ENCODE data around the gene ANKEF1.
"Not testable (repeated sequence)": the region's sequence is repeated elsewhere in the genome, so short reads cannot be mapped to it uniquely, and the experiment has no call there.

- not testable (repeated sequence) for TF ChIP-seq CTCF (conservative IDR thresholded peaks at IDR 0.05; ENCODE audit: low read length); EZH2phosphoT487 (IDR thresholded peaks at IDR 0.05; ENCODE audit: borderline replicate concordance)
Measured at GRCh38 chr20:10032269-10032668, 2.5 kb upstream of the ANKEF1 start.
